Prostate gland (tissue), 2 donors: ENCODE data around the gene ELMO3. TPM values are rescaled to one million over a fixed set of nuclear protein-coding genes. Genes with fewer than 3 reads are reported as not detected.

Source experiments
- DNase-seq: peaks from one replicate; pipeline ENCODE4 v3.0.0-alpha.2; 2019; ENCODE audit warnings: low spot score
- H3K27ac ChIP-seq, 2 donors: fragments of 200-600 bp; sonication (generic); 2 replicates each; pipeline ENCODE4 v1.5.1; 2017 to 2019
- H3K27me3 ChIP-seq: fragments of 200-600 bp; sonication (generic); replicated peaks from 2 replicates; pipeline ENCODE4 v1.5.1; 2019; ENCODE audit not compliant: insufficient read depth
- H3K36me3 ChIP-seq, 2 donors: fragments of 200-600 bp; sonication (generic); 1 replicate in 1 of 2; 2 replicates in 1 of 2; pipeline versions ENCODE4 v1.5.1 to v1.8.1; 2017 to 2019
- H3K4me1 ChIP-seq: fragments of 200-600 bp; sonication (generic); replicated peaks from 2 replicates; pipeline ENCODE4 v1.5.1; 2019
- H3K4me3 ChIP-seq, 2 donors: fragments of 200-600 bp; sonication (generic); 2 replicates each; pipeline ENCODE4 v1.5.1; 2017 to 2019
- H3K9me3 ChIP-seq: fragments of 200-600 bp; sonication (generic); 2 replicates; pipeline ENCODE4 v1.5.1; 2017
- POLR2A ChIP-seq: fragments of 450-650 bp; IDR thresholded peaks from one replicate; pipeline ENCODE4 v1.6.1; 2016; ENCODE audit warnings: antibody characterized with exemption, mild to moderate bottlenecking
- POLR2AphosphoS5 ChIP-seq: sonication (generic); formaldehyde crosslinking; IDR thresholded peaks from one replicate; pipeline ENCODE4 v1.6.1; 2017; ENCODE audit warnings: antibody characterized with exemption
- WGBS: methylation state at CpG from one replicate; pipeline ENCODE4 v1.1.5; 2018; 5-methylcytosine and 5-hydroxymethylcytosine counted together
- intact Hi-C: fragments of 100-400 bp; cut with DNase I; formaldehyde crosslinking; loops from one replicate; pipeline ENCODE4 v1.14.2; 2022
- total RNA-seq, 2 donors: library from RNA; depleted of rRNA; stranded (reverse); fragments of >200 nt; gene quantifications; one replicate each; pipeline ENCODE4 v1.1.0, GENCODE V29; 2016
- TF ChIP-seq, protein P1 (sequence below), 4 experiments: fragments of 200-600 bp in 2 of 4; fragments of 450-650 bp in 2 of 4; sonication (generic) in 2 of 4; IDR thresholded peaks; 1 replicate in 3 of 4; 2 replicates in 1 of 4; pipeline ENCODE4 v1.5.1; 2016 to 2019; ENCODE audit warnings: antibody characterized with exemption in 4 of 4, mild to moderate bottlenecking in 2 of 4, moderate library complexity in 2 of 4

Gene ELMO3
- total RNA-seq, 2 donors from 2014 or later: 24.8 to 36.7 TPM

- Histone ChIP-seq H3K27ac (peak overlapping the region; percentile 93 to 96), H3K27me3 (no peaks in the 10 kb centered on the region), H3K4me3 (no peak overlapping the region), H3K9me3 (no peaks in the 10 kb centered on the region), H3K36me3 (no peaks in the 10 kb centered on the region), H3K4me1 (peaks cover 17% of the 10 kb centered on the region)
- 54% methylated on average over 9 of the region's 9 CpGs for WGBS
- intact Hi-C loops: no loop called here
- DNase-seq: no peak
- TF ChIP-seq POLR2AphosphoS5 (no peak), POLR2A (no peak)
- TF ChIP-seq, protein P1, sequence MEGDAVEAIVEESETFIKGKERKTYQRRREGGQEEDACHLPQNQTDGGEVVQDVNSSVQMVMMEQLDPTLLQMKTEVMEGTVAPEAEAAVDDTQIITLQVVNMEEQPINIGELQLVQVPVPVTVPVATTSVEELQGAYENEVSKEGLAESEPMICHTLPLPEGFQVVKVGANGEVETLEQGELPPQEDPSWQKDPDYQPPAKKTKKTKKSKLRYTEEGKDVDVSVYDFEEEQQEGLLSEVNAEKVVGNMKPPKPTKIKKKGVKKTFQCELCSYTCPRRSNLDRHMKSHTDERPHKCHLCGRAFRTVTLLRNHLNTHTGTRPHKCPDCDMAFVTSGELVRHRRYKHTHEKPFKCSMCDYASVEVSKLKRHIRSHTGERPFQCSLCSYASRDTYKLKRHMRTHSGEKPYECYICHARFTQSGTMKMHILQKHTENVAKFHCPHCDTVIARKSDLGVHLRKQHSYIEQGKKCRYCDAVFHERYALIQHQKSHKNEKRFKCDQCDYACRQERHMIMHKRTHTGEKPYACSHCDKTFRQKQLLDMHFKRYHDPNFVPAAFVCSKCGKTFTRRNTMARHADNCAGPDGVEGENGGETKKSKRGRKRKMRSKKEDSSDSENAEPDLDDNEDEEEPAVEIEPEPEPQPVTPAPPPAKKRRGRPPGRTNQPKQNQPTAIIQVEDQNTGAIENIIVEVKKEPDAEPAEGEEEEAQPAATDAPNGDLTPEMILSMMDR (IDR thresholded peaks at IDR 0.05): no peak
These were observed 29.9 kb upstream of the ELMO3 start for GRCh38 chr16:67169011-67169451.

GRCh38 chr16:67169642-67170167 lies 29.2 kb upstream of the ELMO3 start:
- Histone ChIP-seq H3K4me3 (peak overlapping the region; percentile 42 to 55), H3K4me1 (peaks cover 13% of the 10 kb centered on the region), H3K9me3 (no peaks in the 10 kb centered on the region), H3K36me3 (no peaks in the 10 kb centered on the region), H3K27ac (peak overlapping the region; percentile 93 to 96), H3K27me3 (no peaks in the 10 kb centered on the region)
- intact Hi-C loops: no loop called here
- WGBS: 8% methylated on average over 24 of the region's 24 CpGs
- no peak for DNase-seq
- TF ChIP-seq, protein P1 (IDR thresholded peaks at IDR 0.05): peak in 3 of 4 experiments; percentile 20 to 34 (median 29)
- no peak for TF ChIP-seq POLR2AphosphoS5
- TF ChIP-seq POLR2A: no peak

DNA sequence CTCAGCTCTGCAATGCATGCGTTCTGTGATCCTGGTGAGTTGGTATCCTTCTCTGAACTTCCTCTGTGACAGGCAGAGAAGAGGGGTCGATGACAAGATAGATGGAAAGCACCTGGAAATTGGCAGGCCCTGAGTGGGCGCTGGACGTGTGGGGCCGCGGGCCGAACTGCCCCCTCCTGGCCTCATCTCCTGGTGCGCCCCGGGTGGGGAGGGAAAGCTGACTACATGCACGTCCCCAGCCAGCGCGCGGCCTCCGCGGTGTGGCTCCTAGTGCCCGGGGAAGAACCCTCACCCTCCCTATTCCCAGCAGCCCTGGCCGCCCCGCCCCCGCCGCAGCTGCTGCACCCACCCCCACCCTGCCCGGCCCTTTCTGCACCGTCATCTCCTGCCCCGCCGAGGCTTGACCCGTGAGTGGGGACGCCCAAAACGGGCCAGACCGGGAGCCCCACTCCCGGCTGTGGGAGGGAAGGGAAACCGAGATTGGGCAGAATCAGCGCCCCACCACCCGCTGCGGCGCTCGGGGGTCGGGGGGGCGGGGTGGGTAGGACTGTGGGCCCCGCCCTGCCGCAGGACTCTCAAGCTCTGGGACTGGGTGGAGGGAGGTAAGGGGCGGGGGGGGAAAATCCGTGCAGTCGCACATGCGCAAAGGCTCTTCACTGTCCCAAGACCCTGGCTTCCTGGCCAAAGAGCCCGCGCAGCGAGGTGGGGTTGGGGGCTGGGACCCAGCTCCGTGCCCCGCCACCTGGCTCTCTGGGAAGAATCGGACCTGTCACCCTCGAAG lies 28.6 kb upstream of the ELMO3 start, which contains the start of gene NOL3:
NOL3 (plus strand) TSS at position 371 of the 781 bp plus-strand sequence.
- Histone ChIP-seq H3K4me3 (peak within 1 kb of the TSS; percentile 42 to 55), H3K36me3 (no peaks in the 10 kb centered on the region), H3K4me1 (peaks cover 17% of the 10 kb centered on the region), H3K27ac (peak within 1 kb of the TSS; percentile 93 to 96), H3K9me3 (no peaks in the 10 kb centered on the region), H3K27me3 (no peaks in the 10 kb centered on the region)
- peak; percentile 87 for DNase-seq
- WGBS: 2% methylated on average over 37 of the region's 50 CpGs
- TF ChIP-seq, protein P1 (IDR thresholded peaks at IDR 0.05): peak in 2 of 4 experiments; percentile 31 to 33
- TF ChIP-seq POLR2A (peak; percentile 75), POLR2AphosphoS5 (no peak)
- intact Hi-C loops: no loop called here

GRCh38 chr16:67170949-67171649 lies 27.8 kb upstream of the ELMO3 start:
- no peak for DNase-seq
- TF ChIP-seq, protein P1 (IDR thresholded peaks at IDR 0.05): no peak
- no peak for TF ChIP-seq POLR2A
- TF ChIP-seq POLR2AphosphoS5: no peak
- Histone ChIP-seq H3K27ac (peak overlapping the region; percentile 93 to 96), H3K4me1 (peaks cover 18% of the 10 kb centered on the region), H3K9me3 (no peaks in the 10 kb centered on the region), H3K4me3 (peak overlapping the region; percentile 42 to 55), H3K27me3 (no peaks in the 10 kb centered on the region), H3K36me3 (no peaks in the 10 kb centered on the region)
- intact Hi-C loops: no loop called here
- 36% methylated on average over 14 of the region's 14 CpGs for WGBS
